Smooth muscle cell (in vitro differentiated cells): ENCODE data around the gene JMJD1C. TPM values are rescaled to one million over a fixed set of nuclear protein-coding genes. Genes with fewer than 3 reads are reported as not detected.

Experiments used
- DNase-seq: peaks from one replicate; lab custom pipeline; 2025; ENCODE audit not compliant: unreplicated experiment; lab: John Stamatoyannopoulos, UW
- H2AFZ ChIP-seq: fragments of 200-600 bp; sonication (generic); 2 replicates; pipeline ENCODE4 v1.6.0; 2016; ENCODE audit warnings: antibody characterized with exemption, low read depth, mild to moderate bottlenecking
- H3F3A ChIP-seq: fragments of 200-600 bp; sonication (generic); 2 replicates; pipeline ENCODE4 v1.6.0; 2017; ENCODE audit warnings: antibody characterized with exemption, low read depth
- H3K27ac ChIP-seq: fragments of 200-600 bp; sonication (generic); 2 replicates; pipeline ENCODE4 v1.5.1; 2016; ENCODE audit warnings: low read depth, mild to moderate bottlenecking
- H3K27me3 ChIP-seq: fragments of 200-600 bp; sonication (generic); 2 replicates; pipeline ENCODE4 v1.6.1; 2016; ENCODE audit warnings: low read depth, mild to moderate bottlenecking
- H3K36me3 ChIP-seq: fragments of 200-600 bp; sonication (generic); 2 replicates; pipeline ENCODE4 v1.5.1; 2016; ENCODE audit warnings: low read depth
- H3K4me1 ChIP-seq: fragments of 200-600 bp; sonication (generic); 2 replicates; pipeline ENCODE4 v1.5.1; 2016; ENCODE audit warnings: low read depth
- H3K4me2 ChIP-seq: fragments of 200-600 bp; sonication (generic); 2 replicates; pipeline ENCODE4 v1.6.0; 2016; ENCODE audit warnings: mild to moderate bottlenecking
- H3K4me3 ChIP-seq: fragments of 200-600 bp; sonication (generic); 2 replicates; pipeline ENCODE4 v1.5.1; 2016; ENCODE audit warnings: mild to moderate bottlenecking
- H3K79me2 ChIP-seq: fragments of 200-600 bp; sonication (generic); 2 replicates; pipeline ENCODE4 v1.6.0; 2016; ENCODE audit warnings: low read depth, mild to moderate bottlenecking
- H3K9ac ChIP-seq: fragments of 200-600 bp; sonication (generic); 2 replicates; pipeline ENCODE4 v1.6.0; 2016; ENCODE audit warnings: low read depth
- H3K9me3 ChIP-seq: fragments of 200-600 bp; sonication (generic); replicated peaks from 2 replicates; pipeline ENCODE4 v1.5.1; 2016; ENCODE audit warnings: low read depth
- H4K20me1 ChIP-seq: fragments of 200-600 bp; sonication (generic); 2 replicates; pipeline ENCODE4 v1.6.0; 2016; ENCODE audit warnings: low read depth
- CTCF ChIP-seq: fragments of 200-600 bp; sonication (generic); IDR thresholded peaks from 2 replicates; pipeline ENCODE4 v1.5.1; 2017; ENCODE audit warnings: borderline replicate concordance, mild to moderate bottlenecking, antibody characterized with exemption; ENCODE audit not compliant: insufficient read depth, poor library complexity, severe bottlenecking
- WGBS: methylation state at CpG from one replicate; pipeline ENCODE4 v1.1.7; 2016; ENCODE audit warnings: low lambda C conversion rate; 5-methylcytosine and 5-hydroxymethylcytosine counted together
- polyA plus RNA-seq: library from polyadenylated mRNA; unstranded; fragments of >200 nt; fragmentation: Nextera tagmentation; extraction: Ambion mirVana; gene quantifications from 2 replicates; pipeline ENCODE4 v1.2.1, GENCODE V29; 2016
- total RNA-seq: library from RNA; depleted of rRNA; stranded (reverse); fragments of >200 nt; gene quantifications from 2 replicates; pipeline ENCODE4 v1.2.3, GENCODE V29; 2014

Gene JMJD1C
- total and polyA plus RNA-seq, 2 experiments from 2014 or later = 28.5 to 132 TPM

GRCh38 chr10:63169624-63170023, 296.2 kb downstream of the JMJD1C start:
- no peaks in the 10 kb centered on the region for H3K4me1 ChIP-seq
- peaks cover 9% of the 10 kb centered on the region for H3F3A ChIP-seq
- no peak overlapping the region for H2AFZ ChIP-seq
- WGBS = 51% methylated on average over 2 of the region's 2 CpGs
- H3K27ac ChIP-seq = peak overlapping the region; percentile 30
- no peak overlapping the region for H3K4me2 ChIP-seq
- no peak overlapping the region for H3K9ac ChIP-seq
- H3K4me3 ChIP-seq = no peak overlapping the region
- no peak for TF ChIP-seq CTCF
- no peak for DNase-seq
- H3K79me2 ChIP-seq = peaks cover 5% of the 10 kb centered on the region
- H3K9me3 ChIP-seq = no peaks in the 10 kb centered on the region
- H3K36me3 ChIP-seq = no peaks in the 10 kb centered on the region
- H3K27me3 ChIP-seq = no peaks in the 10 kb centered on the region
- no peaks in the 10 kb centered on the region for H4K20me1 ChIP-seq

- H3K9me3 ChIP-seq = no peaks in the 10 kb centered on the region
- no peaks in the 10 kb centered on the region for H4K20me1 ChIP-seq
- peaks cover 5% of the 10 kb centered on the region for H3K79me2 ChIP-seq
- no peak overlapping the region for H3K9ac ChIP-seq
- H3F3A ChIP-seq = peaks cover 9% of the 10 kb centered on the region
- WGBS = 87% methylated on average over 2 of the region's 2 CpGs
- no peaks in the 10 kb centered on the region for H3K4me1 ChIP-seq
- TF ChIP-seq CTCF = no peak
- H3K27me3 ChIP-seq = no peaks in the 10 kb centered on the region
- no peaks in the 10 kb centered on the region for H3K36me3 ChIP-seq
- H2AFZ ChIP-seq = no peak overlapping the region
- no peak for DNase-seq
- no peak overlapping the region for H3K4me3 ChIP-seq
- H3K4me2 ChIP-seq = no peak overlapping the region
- peak overlapping the region; percentile 30 for H3K27ac ChIP-seq
These were observed 296.8 kb downstream of the JMJD1C start for GRCh38 chr10:63168821-63169462.

- Histone ChIP-seq H3K4me1 (no peaks in the 10 kb centered on the region), H2AFZ (no peak overlapping the region), H3K27ac (peak overlapping the region; percentile 20), H4K20me1 (no peaks in the 10 kb centered on the region), H3K4me2 (no peak overlapping the region), H3K36me3 (no peaks in the 10 kb centered on the region), H3K9me3 (no peaks in the 10 kb centered on the region), H3K4me3 (no peak overlapping the region), H3K79me2 (no peaks in the 10 kb centered on the region), H3F3A (peaks cover 5% of the 10 kb centered on the region), H3K9ac (no peak overlapping the region), H3K27me3 (no peaks in the 10 kb centered on the region)
- peak; percentile 68 for TF ChIP-seq CTCF
- WGBS = 49% methylated on average over 3 of the region's 3 CpGs
- no peak for DNase-seq
These were observed 299.0 kb downstream of the JMJD1C start for GRCh38 chr10:63166742-63167258.

GRCh38 chr10:63165249-63165648, 300.5 kb downstream of the JMJD1C start:
- H3K9me3 ChIP-seq = no peaks in the 10 kb centered on the region
- no peak for DNase-seq
- no peak overlapping the region for H3K4me3 ChIP-seq
- H3K79me2 ChIP-seq = no peaks in the 10 kb centered on the region
- no peak for TF ChIP-seq CTCF
- no peaks in the 10 kb centered on the region for H4K20me1 ChIP-seq
- no peak overlapping the region for H3K4me2 ChIP-seq
- no peaks in the 10 kb centered on the region for H3K27me3 ChIP-seq
- H3K9ac ChIP-seq = no peak overlapping the region
- no peaks in the 10 kb centered on the region for H3K4me1 ChIP-seq
- 98% methylated on average over 7 of the region's 7 CpGs for WGBS
- peaks cover 5% of the 10 kb centered on the region for H3F3A ChIP-seq
- H2AFZ ChIP-seq = no peak overlapping the region
- H3K36me3 ChIP-seq = no peaks in the 10 kb centered on the region
- no peak overlapping the region for H3K27ac ChIP-seq
